GM21529 (cell line): ENCODE measurements around the gene TMEM131.

Experiments used
- ATAC-seq: cut with Tn5 transposase; IDR thresholded peaks from one replicate; pipeline ENCODE4 v1.9.1; 2021; ENCODE audit not compliant: unreplicated experiment

TMEM131 gene

DNA sequence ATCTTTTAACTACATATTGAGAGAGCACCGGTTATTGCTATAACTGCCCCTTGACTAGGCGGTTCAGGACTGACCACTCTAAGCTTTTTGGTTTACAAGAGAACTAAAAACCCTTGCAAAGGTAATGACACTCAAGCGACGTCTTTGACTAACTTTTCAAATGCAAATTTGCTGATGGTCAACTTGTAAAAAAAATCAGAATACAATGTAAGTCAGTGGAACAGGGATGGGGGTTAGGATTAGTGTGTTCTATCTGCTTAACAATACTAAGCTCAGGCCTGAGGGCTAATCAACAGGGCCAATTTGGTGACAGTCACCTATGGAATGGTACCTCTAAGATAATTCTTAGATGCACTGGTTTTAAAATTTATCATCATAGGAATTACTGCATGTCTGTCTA, 225.3 kb downstream of the TMEM131 start:
- ATAC-seq: no peak

DNA sequence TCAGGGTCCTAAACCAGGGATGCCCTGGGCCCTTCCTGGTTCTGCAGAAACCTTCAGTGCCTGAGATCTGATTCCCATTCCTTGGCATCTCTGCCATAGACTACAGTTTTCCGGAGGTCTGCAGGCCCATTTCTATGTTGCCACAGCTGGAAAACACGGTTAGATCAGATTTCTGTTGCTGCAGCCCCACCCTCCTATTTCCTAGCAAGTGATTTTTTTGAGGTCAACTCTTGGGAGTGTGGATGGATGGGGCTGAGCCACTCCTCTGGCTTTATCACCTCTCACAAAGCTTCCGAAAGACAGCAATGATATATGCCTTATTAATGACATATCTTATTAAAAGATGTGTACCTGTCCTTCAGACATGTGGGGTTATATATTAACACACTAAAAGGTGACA, 226.0 kb downstream of the TMEM131 start:
- no peak for ATAC-seq

DNA sequence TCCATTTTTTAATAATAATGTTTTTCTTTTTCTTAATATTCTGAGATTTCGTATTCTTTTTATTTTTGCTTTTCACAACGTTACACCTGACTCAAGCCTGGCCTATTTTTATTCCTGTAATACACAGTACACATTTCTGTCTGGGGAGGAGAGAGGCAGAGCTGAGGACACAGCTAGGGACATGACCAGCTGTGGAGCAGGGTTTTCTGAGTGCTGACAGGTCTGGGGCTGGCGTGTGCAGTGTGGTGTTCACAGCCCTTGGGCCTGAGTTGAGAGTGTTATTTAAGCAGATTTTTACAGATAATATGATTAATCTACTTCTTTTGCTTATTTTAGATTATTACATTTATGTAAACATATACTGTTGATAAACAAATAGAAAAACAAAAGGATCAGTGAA, 226.4 kb downstream of the TMEM131 start:
- no peak for ATAC-seq

DNA sequence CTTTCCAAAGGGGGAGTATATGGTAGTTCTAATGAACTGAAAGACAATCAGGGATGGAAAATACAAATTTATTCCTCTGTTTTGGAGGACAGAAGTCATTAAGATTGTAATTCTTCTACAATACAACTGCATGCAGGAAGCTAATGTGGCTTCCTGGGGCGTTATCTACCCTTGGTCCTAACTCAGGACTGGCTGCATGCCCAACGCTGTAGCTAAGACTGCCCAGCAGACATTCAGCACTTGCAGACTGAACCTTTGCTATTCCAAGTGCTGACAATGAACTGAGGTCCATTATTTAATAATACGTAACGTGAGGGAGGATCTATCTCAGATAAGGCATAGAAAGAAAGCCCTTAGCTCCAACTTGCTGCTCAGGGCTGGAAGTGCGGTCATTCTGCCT, 229.2 kb downstream of the TMEM131 start:
- ATAC-seq: no peak

DNA sequence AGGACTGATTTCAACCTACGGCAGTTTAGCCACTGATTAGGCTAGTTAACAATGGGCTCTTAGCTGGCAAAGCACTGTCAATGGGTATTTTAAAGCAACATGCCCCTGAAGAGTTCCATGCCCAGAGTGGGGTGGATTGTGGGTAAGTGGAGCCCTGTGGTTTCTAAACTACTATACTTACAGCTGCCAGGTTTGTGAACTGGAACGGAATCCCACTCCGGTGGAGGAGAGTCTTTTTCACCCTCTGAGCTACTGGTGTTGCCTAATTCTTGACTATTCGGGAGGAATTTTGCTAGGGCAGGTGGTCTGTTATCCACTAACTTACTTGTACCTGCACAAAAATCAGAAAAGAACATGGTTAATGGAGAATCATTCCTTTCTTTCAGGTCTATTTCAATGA, 229.8 kb downstream of the TMEM131 start:
- ATAC-seq: no peak

DNA sequence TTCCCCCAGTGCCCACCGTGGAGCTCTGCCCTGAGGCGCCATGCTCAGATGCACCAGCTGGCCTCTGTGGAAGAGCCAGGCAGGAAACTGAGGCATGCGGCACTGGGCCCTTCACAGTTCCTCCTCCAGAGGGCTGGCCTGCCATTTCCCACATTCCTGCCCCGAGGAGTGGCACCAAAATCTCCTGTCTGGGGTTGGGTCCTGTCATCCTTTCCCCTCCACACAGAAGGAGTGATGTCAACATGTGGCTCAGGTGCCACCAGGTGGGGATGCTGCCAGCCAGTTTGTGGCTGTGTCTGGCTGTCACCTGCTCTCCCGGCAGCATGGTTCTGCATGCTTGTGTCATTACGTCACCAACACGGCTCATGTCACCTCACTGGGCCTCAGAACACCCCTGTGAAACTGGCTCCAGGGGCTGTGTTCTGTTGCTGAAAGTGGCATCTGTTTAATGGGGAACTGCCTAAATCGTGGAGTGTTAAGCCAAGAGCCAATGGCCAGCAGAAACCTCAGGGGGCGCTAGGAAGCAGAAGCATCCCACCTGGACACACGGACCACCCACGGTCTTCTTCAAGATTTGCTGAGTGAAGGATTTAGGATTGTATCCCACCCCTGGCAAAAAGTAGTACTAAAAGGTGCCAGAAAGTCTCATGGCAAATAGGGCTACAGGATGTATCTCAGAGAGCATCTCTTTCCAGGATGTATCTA, 231.0 kb downstream of the TMEM131 start:
- ATAC-seq: no peak

DNA sequence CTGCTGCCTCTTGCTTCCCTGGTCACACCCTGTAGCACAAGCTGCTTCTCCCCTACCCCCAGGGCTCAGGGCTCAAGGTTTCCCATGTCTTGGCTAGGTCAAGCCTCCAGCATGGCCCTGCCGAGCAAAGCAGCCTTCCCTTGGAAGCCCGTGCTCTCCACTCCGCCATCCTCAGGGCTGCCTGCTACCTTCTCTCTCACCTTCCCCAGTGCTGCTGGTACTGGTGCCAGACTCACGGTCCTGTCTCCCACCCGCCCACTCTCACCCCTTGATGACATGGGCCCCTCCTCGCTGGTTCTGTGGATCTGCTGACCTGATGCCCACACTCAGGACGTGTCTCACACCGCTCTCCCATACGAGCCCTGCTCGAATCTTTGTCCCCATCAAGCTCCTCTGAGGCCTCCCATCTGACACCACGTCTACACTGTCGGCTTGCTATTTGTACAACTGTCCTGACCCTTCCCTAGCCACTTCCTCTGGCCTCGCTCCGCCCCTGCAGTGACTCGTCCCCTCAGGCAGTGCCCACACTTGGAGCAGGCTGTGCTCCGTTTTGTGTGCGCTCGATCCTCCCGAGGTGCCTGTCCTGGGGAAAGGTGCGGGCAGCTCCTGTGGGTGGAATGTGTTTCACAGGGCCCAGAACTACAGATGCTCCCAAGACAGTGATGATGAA, 232.4 kb downstream of the TMEM131 start:
- no peak for ATAC-seq

DNA sequence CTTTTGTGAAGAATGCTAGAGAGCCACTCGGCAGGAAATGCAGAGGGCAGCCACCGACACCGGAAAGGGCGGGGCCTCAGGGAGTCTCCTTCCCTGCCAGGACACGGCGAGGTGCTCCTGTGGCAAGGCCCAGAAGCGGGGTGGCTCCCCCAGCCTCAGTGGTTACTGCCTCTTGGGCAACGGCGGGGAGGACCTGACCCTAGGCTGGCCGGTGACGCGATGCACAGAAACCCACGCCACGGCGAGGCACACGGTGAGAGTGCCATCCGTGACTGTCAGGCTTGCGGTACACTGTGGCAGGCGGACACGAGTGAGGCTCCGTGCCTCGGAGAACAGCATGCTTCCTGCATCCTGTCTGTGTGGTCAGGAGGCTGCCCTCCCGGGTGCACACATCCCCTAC, 234.6 kb downstream of the TMEM131 start:
- ATAC-seq: no peak

DNA sequence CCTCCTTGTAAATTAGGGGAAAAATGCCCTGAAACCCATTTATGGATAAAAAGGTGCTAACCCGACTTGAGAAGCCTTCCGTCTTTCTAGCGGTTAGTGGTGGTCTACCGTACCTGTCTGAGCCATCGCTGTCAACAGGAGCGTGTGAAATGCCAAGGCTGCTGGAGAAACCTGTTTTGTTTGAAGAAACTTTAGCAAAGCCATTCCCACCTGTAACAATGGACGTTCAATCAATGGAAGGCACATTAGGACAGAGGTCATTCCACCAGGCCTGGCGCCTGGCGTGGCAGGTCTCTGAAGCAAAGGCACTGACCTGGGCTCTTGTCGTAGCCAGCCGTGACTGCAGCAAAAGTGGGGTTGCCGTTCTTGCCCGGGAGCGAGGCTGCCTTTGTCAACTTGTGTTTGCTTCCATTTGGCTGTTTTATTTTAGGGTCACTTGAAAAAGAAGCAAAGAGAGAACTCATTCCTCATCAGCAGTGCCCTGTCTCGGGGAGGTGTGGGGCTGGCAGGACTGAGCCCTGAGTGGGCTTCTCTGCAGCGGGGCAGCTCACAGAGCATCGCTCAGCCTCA, 235.2 kb downstream of the TMEM131 start:
- no peak for ATAC-seq

DNA sequence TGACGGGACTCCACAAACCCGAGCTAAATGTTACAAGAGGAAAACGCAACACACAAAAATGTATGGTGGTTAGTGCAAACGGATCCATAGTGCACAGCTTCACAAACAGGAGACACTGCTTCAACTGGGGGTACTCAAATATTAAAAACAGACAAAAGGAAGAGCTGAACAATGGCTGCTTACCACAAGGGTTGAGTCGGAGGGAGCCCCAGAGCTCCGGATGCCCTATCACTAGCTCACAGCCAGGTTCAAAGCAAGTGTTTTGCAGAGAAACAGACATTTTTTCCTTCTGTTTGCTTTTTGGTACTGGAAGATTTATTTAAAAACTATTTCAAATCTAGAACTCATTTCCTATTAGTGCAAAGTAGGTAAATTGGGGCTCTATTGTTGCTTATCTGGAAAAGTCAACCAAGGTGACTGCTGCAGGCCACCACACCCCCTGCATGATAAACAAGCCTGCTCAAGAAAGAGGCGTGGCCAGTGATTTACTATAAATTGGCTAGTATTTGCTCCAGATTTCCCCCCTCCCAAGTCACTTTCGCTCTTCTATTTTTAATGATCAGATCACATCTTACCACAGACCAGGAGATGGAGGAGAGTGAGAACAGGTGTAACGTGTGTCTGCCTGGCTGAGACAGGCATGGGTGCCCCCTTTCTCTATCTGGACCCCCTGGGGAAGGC, 235.9 kb downstream of the TMEM131 start:
- ATAC-seq: no peak

DNA sequence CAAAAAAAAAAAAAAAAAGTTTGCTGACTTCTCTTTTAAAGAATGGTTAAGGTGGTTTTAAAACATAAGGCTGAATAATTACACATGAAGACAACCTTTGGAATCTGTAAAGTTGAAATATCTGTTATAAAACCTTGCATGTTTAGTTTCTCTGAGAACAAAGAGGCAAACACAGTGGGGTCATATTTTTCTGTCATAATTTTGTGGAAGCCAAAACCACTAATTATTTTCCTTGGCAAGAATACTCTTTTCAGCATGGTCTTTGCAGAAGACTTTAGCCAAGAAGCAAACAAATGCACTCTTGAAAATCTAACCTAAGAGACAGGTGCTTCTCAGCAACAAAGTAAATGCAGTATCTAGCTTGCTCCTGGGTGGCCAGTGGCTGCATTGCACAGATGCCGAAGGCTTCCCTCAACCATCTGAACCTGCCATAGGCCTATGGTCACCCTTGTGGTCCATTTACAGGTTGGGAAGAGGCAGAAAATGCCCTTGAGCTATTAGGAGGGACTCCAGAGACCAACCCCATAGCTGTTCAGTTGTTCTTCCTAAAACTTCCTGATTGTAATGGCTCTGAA, 237.5 kb downstream of the TMEM131 start:
- ATAC-seq: no peak

DNA sequence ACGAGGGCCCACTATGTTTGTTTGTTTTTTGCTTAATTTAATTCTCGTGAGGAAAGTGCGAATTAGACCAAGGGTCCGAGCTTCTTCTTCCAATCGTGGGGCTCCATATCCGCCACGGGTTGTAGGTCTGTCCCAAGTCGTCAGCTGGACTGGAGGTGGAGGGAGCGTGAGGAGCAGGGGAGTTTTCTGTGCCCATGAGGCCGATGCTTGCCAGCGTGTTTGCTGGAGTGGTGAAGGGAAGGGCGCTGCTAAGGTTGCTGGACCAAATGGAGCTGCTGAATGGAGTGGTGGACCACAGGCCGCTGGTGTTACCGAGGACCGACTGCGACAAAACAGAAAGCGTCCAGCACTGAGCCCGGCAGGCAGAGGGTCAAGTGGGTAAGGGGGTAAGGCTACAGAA, 238.7 kb downstream of the TMEM131 start:
- no peak for ATAC-seq

DNA sequence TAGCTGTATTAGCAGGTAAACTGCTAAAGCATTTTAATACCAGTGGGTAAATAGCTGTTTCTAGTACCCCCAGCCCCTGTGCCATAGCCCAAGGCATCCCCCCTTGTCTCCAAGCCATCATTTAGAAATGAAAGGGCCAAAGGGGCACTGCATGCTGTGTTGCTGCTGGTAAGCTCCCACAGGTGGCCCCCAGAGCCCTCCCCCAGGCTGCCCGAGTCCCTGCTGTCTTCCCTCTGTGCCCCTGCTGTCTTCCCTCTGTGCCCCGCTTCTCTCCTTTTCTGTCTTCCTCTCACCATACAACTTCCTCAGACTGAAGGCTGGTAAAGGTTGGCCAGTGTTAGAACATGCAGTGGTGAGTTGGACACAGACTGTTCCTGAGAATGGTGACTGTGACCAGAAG, 240.3 kb downstream of the TMEM131 start:
- no peak for ATAC-seq

DNA sequence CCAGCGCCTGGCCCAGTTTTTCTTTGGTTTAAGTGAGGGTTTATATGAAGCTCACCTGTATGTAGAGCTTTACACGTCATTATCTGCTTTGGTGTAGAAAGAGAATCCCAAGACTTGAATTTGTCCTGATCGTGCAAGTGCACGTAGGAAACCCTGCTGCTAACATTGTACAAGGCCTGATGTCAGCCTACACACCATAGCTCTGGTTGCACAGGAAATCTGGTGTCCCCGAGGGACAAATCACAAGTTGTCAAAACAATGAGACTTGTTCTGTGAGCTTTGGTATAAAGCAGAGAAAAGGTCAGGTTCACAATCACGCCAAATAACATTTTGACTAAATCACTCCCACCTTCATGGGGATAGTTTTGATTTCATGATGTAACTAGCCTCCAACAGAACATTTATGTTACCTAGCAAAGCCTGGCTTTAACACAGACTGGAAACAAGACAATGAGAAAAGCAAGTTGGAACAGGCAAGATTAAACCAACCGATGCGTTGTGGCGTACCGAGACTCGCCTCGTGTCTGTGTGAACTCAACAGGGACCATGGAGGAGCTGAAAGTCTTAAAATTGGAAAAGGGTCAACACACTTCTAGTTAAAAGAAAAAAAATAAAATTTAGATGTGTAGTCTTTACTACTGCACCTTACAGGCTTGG, 240.9 kb downstream of the TMEM131 start:
- no peak for ATAC-seq

DNA sequence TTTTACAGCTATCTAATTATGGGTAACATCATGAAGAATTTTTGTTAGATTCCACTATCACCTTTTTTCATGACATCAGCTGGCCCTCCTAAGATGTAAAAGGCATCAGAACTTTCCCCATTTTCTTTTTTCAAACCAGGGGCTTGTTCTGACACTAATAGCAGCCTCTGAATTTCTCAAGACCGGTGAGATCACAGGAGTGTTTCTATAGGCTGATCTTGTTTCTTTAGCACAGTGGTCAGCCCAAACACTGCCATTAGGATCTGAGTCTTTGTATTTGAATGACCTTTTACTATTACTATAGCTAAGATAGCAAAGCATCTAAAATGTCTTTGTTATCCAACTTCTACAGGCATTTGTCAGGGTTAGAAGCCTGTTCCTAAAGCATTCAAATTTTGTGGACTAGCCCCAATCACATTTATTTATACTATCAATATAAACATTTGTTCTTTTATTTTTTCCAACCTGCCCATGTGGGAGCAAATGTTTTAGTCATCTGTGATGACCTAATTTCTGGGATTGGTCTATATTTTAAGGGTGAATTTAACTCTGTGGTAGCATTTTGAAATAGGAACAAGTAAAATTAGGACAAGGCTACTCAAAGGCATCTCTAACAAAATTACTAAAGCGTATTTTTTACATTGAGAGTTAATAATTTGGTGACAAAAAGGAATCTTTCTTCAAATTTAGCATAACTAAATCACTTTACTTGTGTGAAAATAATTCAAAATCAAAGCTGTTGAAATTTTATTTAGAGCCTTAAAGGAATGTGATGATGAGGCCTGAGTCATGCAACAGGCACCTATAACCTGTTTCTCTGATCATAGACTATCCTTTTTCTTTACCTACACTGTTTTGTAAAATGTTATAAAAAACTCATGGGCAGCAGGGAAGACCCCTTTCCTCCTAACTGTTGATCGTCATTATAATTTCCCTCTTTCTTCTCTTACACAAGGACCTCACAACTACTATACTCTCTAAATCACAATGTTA, 243.1 kb downstream of the TMEM131 start:
- no peak for ATAC-seq

DNA sequence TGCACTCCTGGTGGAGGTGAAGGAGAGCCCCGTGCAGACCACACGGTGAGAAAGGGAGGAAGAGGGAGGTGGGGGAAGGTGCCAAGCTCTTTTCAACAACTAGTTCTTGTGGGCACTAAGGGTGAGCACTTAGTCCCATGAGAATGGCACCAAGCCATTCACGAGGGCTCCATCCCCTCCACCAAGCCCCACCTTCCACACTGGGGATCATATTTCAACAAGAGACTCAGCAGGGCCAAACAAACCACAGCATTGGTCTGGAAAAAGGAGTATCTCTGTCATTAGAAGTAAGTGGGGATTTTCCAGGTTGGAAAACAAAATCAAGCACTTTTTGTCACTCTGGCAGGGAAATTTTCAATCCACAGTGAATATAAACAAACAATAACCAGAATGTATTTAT, 244.0 kb downstream of the TMEM131 start:
- no peak for ATAC-seq

DNA sequence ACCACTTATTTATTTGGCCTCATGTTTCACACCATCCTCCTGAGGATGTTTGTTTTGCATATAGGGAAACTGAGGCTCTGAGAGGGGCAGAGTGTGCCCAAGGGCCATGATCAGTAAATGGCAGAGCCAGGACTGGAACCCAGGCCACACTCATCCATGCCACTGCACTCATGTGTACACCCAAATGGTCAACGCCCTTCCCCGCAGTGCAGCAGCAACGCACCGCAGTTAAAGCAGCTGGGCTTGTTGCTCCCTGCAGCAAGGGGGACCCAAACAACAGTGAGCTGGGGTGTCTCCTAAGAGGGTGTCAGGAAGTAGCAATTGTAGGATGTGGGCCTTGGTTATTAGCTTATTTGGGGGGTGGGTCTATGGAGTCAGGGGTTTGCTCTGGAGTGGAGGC, 245.7 kb downstream of the TMEM131 start:
- no peak for ATAC-seq

DNA sequence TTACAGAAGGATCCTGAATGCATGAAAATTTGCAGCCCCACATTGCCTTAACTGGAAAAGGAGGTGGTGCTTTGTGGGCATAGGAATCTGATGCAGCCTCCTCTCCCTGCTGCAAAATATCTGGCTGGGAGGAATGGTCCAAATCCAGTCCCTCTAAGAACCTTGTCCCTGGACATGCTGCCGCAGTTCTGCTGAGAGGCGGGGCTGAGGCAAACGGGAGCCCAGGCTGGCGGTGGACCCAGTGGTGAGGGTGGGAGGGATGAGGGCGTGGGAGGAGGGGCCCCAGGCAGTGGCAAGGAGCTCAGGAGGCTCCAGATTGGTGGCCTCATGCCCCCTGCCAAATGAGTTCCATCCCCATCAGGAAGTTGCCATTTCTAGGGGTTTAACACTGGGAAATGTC, 246.2 kb downstream of the TMEM131 start:
- ATAC-seq: no peak

DNA sequence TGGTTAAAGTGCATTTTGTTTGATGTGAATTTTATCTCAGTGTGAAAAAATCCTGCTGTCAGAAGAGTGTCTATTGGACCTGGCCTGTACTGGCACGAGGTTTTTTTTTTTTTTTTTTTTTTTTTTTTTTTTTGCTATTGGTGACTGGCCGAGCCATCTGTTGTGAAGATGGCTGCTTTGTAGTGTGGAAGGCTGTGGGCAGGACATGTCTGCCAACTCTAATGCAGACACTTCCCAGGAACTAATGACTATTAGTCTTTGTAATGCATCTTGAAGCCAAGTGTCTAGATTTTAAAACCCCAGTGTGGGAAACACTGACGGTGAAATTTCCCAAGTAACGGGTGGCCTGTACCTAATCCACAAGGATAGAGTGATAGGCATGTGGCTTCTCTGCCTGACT, 248.0 kb downstream of the TMEM131 start:
- no peak for ATAC-seq

DNA sequence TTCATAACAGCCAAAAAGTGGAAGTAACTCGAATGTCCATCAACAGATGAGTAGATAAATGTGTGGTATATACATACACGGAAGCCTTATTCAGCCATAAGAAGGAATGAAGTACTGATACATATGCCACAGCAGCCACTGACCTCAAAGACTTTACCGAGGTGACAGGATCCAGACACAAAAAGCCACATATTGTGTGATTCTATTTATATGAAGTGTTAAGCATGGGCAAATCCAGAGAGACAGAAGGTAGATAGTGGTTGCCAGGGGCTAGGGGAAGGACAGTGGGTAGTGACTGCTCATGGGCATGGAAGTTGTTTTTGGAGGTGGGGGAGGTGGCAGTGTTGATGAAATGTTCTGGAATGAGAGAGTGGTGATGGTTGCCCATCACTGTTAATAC, 248.5 kb downstream of the TMEM131 start:
- ATAC-seq: no peak
